Measurements from ENCODE around the gene LSAMP.
"Not testable (repeated sequence)": the region's sequence is repeated elsewhere in the genome, so short reads cannot be mapped to it uniquely, and the experiment has no call there.

The LSAMP gene

GRCh38 chr3:115825046-115825445 lies 620.2 kb downstream of the LSAMP start:
- H3K9me3 Mint-ChIP-seq, result no peaks in the 10 kb centered on the region

GRCh38 chr3:115823083-115823482 lies 622.2 kb downstream of the LSAMP start:
- ATAC-seq (peak; percentile 43), DNase-seq (no peak)
- Mint-ChIP-seq H3K27ac (no peak overlapping the region), H3K36me3 (ENCODE audit: low read depth) (no peaks in the 10 kb centered on the region), H3K27me3 (peaks cover 6% of the 10 kb centered on the region), H3K9me3 (no peaks in the 10 kb centered on the region), H3K4me3 (no peak overlapping the region), H3K4me1 (no peaks in the 10 kb centered on the region)

More at GRCh38 chr3:115825046-115825445, 620.2 kb downstream of the LSAMP start:
- no peaks in the 10 kb centered on the region for H3K4me1 Mint-ChIP-seq
- H3K27ac Mint-ChIP-seq, result no peak overlapping the region
- ATAC-seq (no peak), DNase-seq (no peak)
- no peak overlapping the region for H3K4me3 Mint-ChIP-seq
- no peaks in the 10 kb centered on the region for H3K36me3 Mint-ChIP-seq (ENCODE audit: low read depth)
- peaks cover 13% of the 10 kb centered on the region for H3K27me3 Mint-ChIP-seq

DNA sequence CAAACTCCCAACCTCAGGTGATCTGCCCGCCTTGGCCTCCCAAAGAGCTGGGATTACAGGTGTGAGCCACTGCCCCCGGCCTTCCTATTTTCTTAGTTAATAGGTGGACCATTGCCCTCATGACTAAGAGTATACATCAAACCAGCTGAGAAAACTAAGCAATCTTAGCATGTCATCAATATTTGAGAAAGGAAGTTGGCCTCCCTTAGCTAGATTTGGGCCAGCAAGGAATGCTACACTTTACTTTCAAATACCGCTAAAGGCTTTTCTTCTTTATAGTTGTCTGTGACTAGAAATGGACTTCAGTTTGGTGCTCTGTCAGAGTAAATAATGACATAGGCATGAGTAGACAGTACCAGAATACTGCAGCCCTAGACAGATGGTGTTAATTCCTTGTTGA lies 622.7 kb downstream of the LSAMP start:
- no peaks in the 10 kb centered on the region for H3K36me3 Mint-ChIP-seq (ENCODE audit: low read depth)
- no peaks in the 10 kb centered on the region for H3K4me1 Mint-ChIP-seq
- H3K9me3 Mint-ChIP-seq, result no peaks in the 10 kb centered on the region
- ATAC-seq (no peak), DNase-seq (no peak)
- no peak overlapping the region for H3K27ac Mint-ChIP-seq
- H3K4me3 Mint-ChIP-seq, result no peak overlapping the region
- peaks cover 1% of the 10 kb centered on the region for H3K27me3 Mint-ChIP-seq

GRCh38 chr3:115819785-115820384 lies 625.4 kb downstream of the LSAMP start:
- Mint-ChIP-seq H3K36me3 (ENCODE audit: low read depth) (no peaks in the 10 kb centered on the region), H3K9me3 (no peaks in the 10 kb centered on the region), H3K27ac (no peak overlapping the region), H3K4me1 (no peaks in the 10 kb centered on the region), H3K27me3 (no peaks in the 10 kb centered on the region), H3K4me3 (no peak overlapping the region)
- ATAC-seq (peak; percentile 81), DNase-seq (peak; percentile 47)

GRCh38 chr3:115814778-115815380 lies 630.4 kb downstream of the LSAMP start:
- H3K27ac Mint-ChIP-seq, result no peak overlapping the region
- peaks cover 14% of the 10 kb centered on the region for H3K27me3 Mint-ChIP-seq
- H3K9me3 Mint-ChIP-seq, result no peaks in the 10 kb centered on the region
- no peak overlapping the region for H3K4me3 Mint-ChIP-seq
- DNase-seq (peak; percentile 70), ATAC-seq (peak; percentile 77)
- H3K36me3 Mint-ChIP-seq (ENCODE audit: low read depth), result no peaks in the 10 kb centered on the region
- H3K4me1 Mint-ChIP-seq, result no peaks in the 10 kb centered on the region

DNA sequence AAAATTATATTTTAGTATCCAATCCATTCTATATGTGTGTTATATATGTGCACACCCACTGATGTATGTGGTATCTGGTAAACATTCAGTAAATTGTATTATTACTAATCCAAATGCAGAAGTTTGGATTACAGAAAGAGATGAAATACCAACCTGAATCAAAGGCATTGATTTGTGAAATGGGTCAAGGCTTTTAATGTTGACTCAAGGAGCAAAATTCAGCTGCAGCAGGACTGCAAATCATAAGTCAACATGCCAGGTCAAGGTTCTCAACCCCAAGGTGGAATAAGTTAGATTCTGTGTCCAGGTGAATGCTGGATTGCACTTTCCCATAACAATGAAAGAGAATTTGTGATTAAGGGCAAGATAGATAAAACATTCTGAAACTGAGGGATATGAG lies 631.3 kb downstream of the LSAMP start:
- Mint-ChIP-seq H3K27ac (no peak overlapping the region), H3K4me1 (no peaks in the 10 kb centered on the region), H3K4me3 (no peak overlapping the region), H3K27me3 (peaks cover 18% of the 10 kb centered on the region), H3K9me3 (no peaks in the 10 kb centered on the region), H3K36me3 (ENCODE audit: low read depth) (no peaks in the 10 kb centered on the region)
- DNase-seq (no peak), ATAC-seq (no peak)

GRCh38 chr3:115808816-115809215 lies 636.5 kb downstream of the LSAMP start:
- Mint-ChIP-seq H3K27ac (no peak overlapping the region), H3K4me1 (no peaks in the 10 kb centered on the region), H3K4me3 (no peak overlapping the region), H3K9me3 (no peaks in the 10 kb centered on the region), H3K36me3 (ENCODE audit: low read depth) (no peaks in the 10 kb centered on the region), H3K27me3 (peaks cover 42% of the 10 kb centered on the region)
- DNase-seq (no peak), ATAC-seq (no peak)

GRCh38 chr3:115808244-115808643 lies 637.0 kb downstream of the LSAMP start:
- DNase-seq (no peak), ATAC-seq (no peak)
- Mint-ChIP-seq H3K27ac (no peak overlapping the region), H3K4me3 (no peak overlapping the region), H3K27me3 (peaks cover 42% of the 10 kb centered on the region), H3K9me3 (no peaks in the 10 kb centered on the region), H3K36me3 (ENCODE audit: low read depth) (no peaks in the 10 kb centered on the region), H3K4me1 (no peaks in the 10 kb centered on the region)

DNA sequence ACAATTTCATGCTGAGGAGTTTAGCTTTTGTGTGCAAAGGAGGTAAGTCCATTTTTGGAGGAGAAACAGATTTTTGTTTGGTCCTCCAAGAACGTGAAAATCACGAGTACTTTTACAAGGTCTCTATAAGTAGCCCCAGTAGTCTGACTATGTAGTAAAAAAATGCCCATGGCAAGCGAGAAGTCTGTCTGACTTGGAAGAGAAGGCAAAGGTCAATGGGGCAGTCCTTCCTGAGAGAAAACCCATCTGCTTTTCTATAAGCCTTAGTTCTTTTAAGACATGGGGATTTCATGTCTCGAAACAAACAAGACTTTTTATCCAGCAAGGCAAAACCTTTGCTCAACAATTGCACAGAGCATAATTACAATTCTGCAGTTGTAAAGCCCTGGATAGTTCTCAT lies 638.8 kb downstream of the LSAMP start:
- no peaks in the 10 kb centered on the region for H3K4me1 Mint-ChIP-seq
- H3K36me3 Mint-ChIP-seq (ENCODE audit: low read depth), result no peaks in the 10 kb centered on the region
- H3K9me3 Mint-ChIP-seq, result no peaks in the 10 kb centered on the region
- DNase-seq, result no peak
- H3K4me3 Mint-ChIP-seq, result no peak overlapping the region
- peaks cover 50% of the 10 kb centered on the region for H3K27me3 Mint-ChIP-seq
- no peak for ATAC-seq
- H3K27ac Mint-ChIP-seq, result no peak overlapping the region

- H3K36me3 Mint-ChIP-seq (ENCODE audit: low read depth), result no peaks in the 10 kb centered on the region
- H3K27me3 Mint-ChIP-seq, result peaks cover 45% of the 10 kb centered on the region
- H3K4me1 Mint-ChIP-seq, result no peaks in the 10 kb centered on the region
- H3K4me3 Mint-ChIP-seq, result no peak overlapping the region
- ATAC-seq, result no peak
- no peaks in the 10 kb centered on the region for H3K9me3 Mint-ChIP-seq
- DNase-seq, result no peak
- no peak overlapping the region for H3K27ac Mint-ChIP-seq
Measured at GRCh38 chr3:115805520-115805919, 639.8 kb downstream of the LSAMP start.

GRCh38 chr3:115804713-115805119 lies 640.6 kb downstream of the LSAMP start:
- H3K36me3 Mint-ChIP-seq (ENCODE audit: low read depth), result no peaks in the 10 kb centered on the region
- H3K27ac Mint-ChIP-seq, result no peak overlapping the region
- H3K9me3 Mint-ChIP-seq, result no peaks in the 10 kb centered on the region
- DNase-seq (no peak), ATAC-seq (no peak)
- peaks cover 41% of the 10 kb centered on the region for H3K27me3 Mint-ChIP-seq
- H3K4me3 Mint-ChIP-seq, result no peak overlapping the region
- H3K4me1 Mint-ChIP-seq, result no peaks in the 10 kb centered on the region

DNA sequence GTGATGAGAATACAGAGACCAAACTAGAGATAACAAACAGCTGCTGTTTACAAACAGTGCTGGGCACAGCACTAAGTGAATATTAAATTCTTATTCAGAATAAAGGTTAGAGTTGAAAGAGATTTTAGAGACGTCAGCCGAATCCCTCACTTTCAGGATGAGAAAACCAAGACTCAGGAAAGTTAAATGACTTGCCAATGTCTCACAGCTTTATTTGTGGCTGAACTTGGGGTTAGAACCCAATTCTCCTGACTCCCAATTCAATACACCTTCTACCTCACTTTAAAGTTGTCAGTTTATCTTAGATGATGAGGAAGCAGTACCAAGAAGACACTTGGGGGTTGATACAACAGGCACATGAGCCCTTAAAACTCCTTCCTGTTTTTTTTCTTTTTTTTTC lies 641.1 kb downstream of the LSAMP start:
- H3K27me3 Mint-ChIP-seq, result peaks cover 38% of the 10 kb centered on the region
- ATAC-seq (no peak), DNase-seq (no peak)
- H3K4me1 Mint-ChIP-seq, result no peaks in the 10 kb centered on the region
- no peak overlapping the region for H3K4me3 Mint-ChIP-seq
- H3K27ac Mint-ChIP-seq, result no peak overlapping the region
- H3K9me3 Mint-ChIP-seq, result no peaks in the 10 kb centered on the region
- H3K36me3 Mint-ChIP-seq (ENCODE audit: low read depth), result no peaks in the 10 kb centered on the region

DNA sequence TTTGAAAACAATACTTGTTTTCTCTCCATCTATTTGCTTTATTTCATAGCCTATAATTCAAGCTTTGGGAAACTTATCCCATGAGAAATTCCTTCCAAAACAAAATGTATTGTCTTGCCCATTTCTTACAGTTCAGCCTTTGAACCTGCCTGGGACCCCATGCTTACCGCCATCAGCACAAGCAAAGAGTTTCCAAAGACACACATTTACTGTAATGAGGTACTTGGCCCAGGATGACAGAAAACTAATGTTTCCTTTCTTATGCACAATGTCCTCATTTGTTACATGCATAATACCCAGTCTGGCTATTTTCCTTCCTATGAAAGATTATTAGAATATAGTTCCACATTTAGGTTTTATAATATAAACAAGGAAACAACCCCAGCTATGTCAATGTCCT lies 641.6 kb downstream of the LSAMP start:
- Mint-ChIP-seq H3K27ac (no peak overlapping the region), H3K4me3 (no peak overlapping the region), H3K9me3 (no peaks in the 10 kb centered on the region)

GRCh38 chr3:115800489-115801075 lies 644.7 kb downstream of the LSAMP start:
- Mint-ChIP-seq H3K9me3 (no peaks in the 10 kb centered on the region), H3K27me3 (peaks cover 28% of the 10 kb centered on the region), H3K4me3 (no peak overlapping the region), H3K36me3 (ENCODE audit: low read depth) (no peaks in the 10 kb centered on the region), H3K27ac (no peak overlapping the region), H3K4me1 (no peaks in the 10 kb centered on the region)
- ATAC-seq (no peak), DNase-seq (no peak)

More for the DNA sequence above, 641.6 kb downstream of the LSAMP start:
- Mint-ChIP-seq H3K4me1 (no peaks in the 10 kb centered on the region), H3K27me3 (peaks cover 36% of the 10 kb centered on the region), H3K36me3 (ENCODE audit: low read depth) (no peaks in the 10 kb centered on the region)
- no peak for DNase-seq
- ATAC-seq, result no peak

GRCh38 chr3:115800065-115800464 lies 645.2 kb downstream of the LSAMP start:
- H3K36me3 Mint-ChIP-seq (ENCODE audit: low read depth); H3K4me3 Mint-ChIP-seq; H3K9me3 Mint-ChIP-seq; ATAC-seq; DNase-seq; H3K4me1 Mint-ChIP-seq; H3K27ac Mint-ChIP-seq: not testable (repeated sequence)
- H3K27me3 Mint-ChIP-seq, result peaks cover 28% of the 10 kb centered on the region

Measured in activated naive CD8-positive, alpha-beta T cell treated with anti-CD3 and anti-CD28 coated beads, Interleukin-2, amount 50 U/mL, for 24 hours (primary cell).